ENCODE data around the gene LTA.

GRCh38 chr6:31621320-31621939, 49.3 kb downstream of the LTA start:
- TF ChIP-seq CTCF (IDR thresholded peaks at IDR 0.05; ENCODE audit: low read depth, low read length, missing input control) (no peak), ZBTB33 (IDR thresholded peaks at IDR 0.05) (no peak), RXRA (IDR thresholded peaks at IDR 0.05) (no peak), TAF1 (conservative IDR thresholded peaks at IDR 0.05) (no peak), FOXA1 (IDR thresholded peaks at IDR 0.05) (no peak), YY1 (IDR thresholded peaks at IDR 0.05) (no peak), GABPA (IDR thresholded peaks at IDR 0.05 in 1 of 2, conservative IDR thresholded peaks at IDR 0.05 in 1 of 2) (no peak), EGR1 (IDR thresholded peaks at IDR 0.05; ENCODE audit: low read depth in 2 of 2) (no peak), MAX (IDR thresholded peaks at IDR 0.05) (no peak), RAD21 (IDR thresholded peaks at IDR 0.05) (no peak), JUND (IDR thresholded peaks at IDR 0.05) (no peak), REST (IDR thresholded peaks at IDR 0.05) (no peak), SP1 (IDR thresholded peaks at IDR 0.05) (no peak)

Measured in liver (tissue), 3 donors.